BLaER1 treated with 17β-estradiol and CSF1 and Interleukin-3, amounts not matched to agents 10 nM and 100 nM (cell line): ENCODE data around the gene BRD3OS.
A peak's percentile ranks its signal among the peaks of the same experiment; 100 is the strongest.
"Not testable (repeated sequence)": the region's sequence is repeated elsewhere in the genome, so short reads cannot be mapped to it uniquely, and the experiment has no call there.

Experiments
- H3K27ac ChIP-seq, 11 experiments: shearing (Covaris generic); formaldehyde crosslinking; 2 replicates each; pipeline ENCODE4 v1.8.1; 2022
- H3K27me3 ChIP-seq, 11 experiments: shearing (Covaris generic); formaldehyde crosslinking; 2 replicates each; pipeline ENCODE4 v1.8.1; 2022
- H3K36me3 ChIP-seq, 11 experiments: shearing (Covaris generic); formaldehyde crosslinking; 2 replicates each; pipeline ENCODE4 v1.8.1; 2022
- H3K4me1 ChIP-seq, 10 experiments: shearing (Covaris generic); formaldehyde crosslinking; 2 replicates each; pipeline ENCODE4 v1.8.1; 2022
- H3K4me2 ChIP-seq, 11 experiments: shearing (Covaris generic); formaldehyde crosslinking; 2 replicates each; pipeline ENCODE4 v1.8.1; 2022
- H3K4me3 ChIP-seq, 10 experiments: shearing (Covaris generic); formaldehyde crosslinking; 2 replicates each; pipeline ENCODE4 v1.8.1; 2022
- H3K9ac ChIP-seq, 11 experiments: shearing (Covaris generic); formaldehyde crosslinking; 2 replicates each; pipeline ENCODE4 v1.8.1; 2022
- H3K9me3 ChIP-seq, 11 experiments: shearing (Covaris generic); formaldehyde crosslinking; replicated peaks in 1 of 11; 2 replicates each; pipeline ENCODE4 v1.8.1; 2022
- H4K20me1 ChIP-seq, 11 experiments: shearing (Covaris generic); formaldehyde crosslinking; 2 replicates each; pipeline ENCODE4 v1.8.1; 2022
- Cebpa-rat ChIP-seq, 11 experiments: shearing (Covaris generic); IDR thresholded peaks; 2 replicates each; pipeline ENCODE4 v1.8.1; 2022

Gene BRD3OS

DNA sequence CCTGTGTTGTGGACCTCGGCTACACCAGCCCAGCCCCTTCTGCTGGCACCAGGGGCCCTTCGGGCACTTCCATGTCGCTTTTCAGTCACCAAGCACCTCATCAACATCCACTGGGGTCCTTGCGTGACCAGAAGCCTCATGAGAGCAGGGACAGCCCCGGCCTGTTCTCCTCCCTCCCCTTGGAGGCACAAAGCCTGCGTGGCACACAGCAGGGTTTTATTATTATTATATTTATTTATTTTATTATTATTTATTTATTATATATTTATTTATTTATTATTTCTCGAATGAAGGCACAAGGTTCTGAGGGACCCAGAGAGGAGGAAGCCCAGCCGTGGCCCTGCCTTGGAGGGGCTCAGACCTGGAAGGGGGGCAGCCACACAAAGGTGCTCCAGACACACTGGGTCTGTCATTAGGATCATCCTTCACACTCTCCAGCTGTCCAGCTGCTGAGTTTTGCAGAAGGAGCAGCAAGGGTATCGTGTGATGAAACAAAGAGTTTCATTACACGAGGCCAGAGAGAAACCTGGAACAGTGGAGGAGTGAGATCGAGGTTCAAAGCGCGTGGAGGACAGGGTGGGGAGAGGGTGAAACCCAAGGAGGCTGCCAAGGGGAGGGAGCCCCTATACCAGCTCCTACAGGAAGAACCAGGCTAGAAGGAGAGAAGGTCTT lies 38.4 kb upstream of the BRD3OS start:
- Histone ChIP-seq H3K36me3 (no peaks in the 10 kb centered on the region), H3K4me1 (peaks cover 34 to 68% (median 50%) of the 10 kb centered on the region in 10 experiments), H3K9ac (0 out of 22 replicates have a peak overlapping the region, but pooled peaks of 1 of the 11 experiments have one; percentile 9), H3K4me3 (no peak overlapping the region), H3K27me3 (no peaks in the 10 kb centered on the region; a peak in 2 of 22 replicates), H4K20me1 (peaks cover 53 to 99% (median 92%) of the 10 kb centered on the region in 11 experiments; a peak in 21 of 22 replicates), H3K4me2 (no peak overlapping the region), H3K27ac (no peak overlapping the region), H3K9me3 (no peaks in the 10 kb centered on the region)
- no peak for TF ChIP-seq Cebpa-rat (IDR thresholded peaks at IDR 0.05)

GRCh38 chr9:133987446-133987788 lies 37.9 kb upstream of the BRD3OS start:
- H3K36me3 ChIP-seq: no peaks in the 10 kb centered on the region
- peaks cover 48 to 96% (median 90%) of the 10 kb centered on the region in 11 experiments; a peak in 21 of 22 replicates for H4K20me1 ChIP-seq
- H3K4me3 ChIP-seq: no peak overlapping the region
- H3K4me1 ChIP-seq: peaks cover 29 to 63% (median 45%) of the 10 kb centered on the region in 10 experiments
- no peaks in the 10 kb centered on the region; a peak in 2 of 22 replicates for H3K27me3 ChIP-seq
- H3K9me3 ChIP-seq: no peaks in the 10 kb centered on the region
- TF ChIP-seq Cebpa-rat (IDR thresholded peaks at IDR 0.05): no peak
- H3K9ac ChIP-seq: 0 out of 22 replicates have a peak overlapping the region, but pooled peaks of 1 of the 11 experiments have one; percentile 9
- no peak overlapping the region for H3K4me2 ChIP-seq
- no peak overlapping the region for H3K27ac ChIP-seq

- Histone ChIP-seq H3K27ac (no peak overlapping the region), H3K9me3 (no peaks in the 10 kb centered on the region), H3K36me3 (no peaks in the 10 kb centered on the region), H4K20me1 (peaks cover 43 to 89% (median 83%) of the 10 kb centered on the region in 11 experiments; a peak in 21 of 22 replicates), H3K4me3 (no peak overlapping the region), H3K9ac (no peak overlapping the region; a peak in 1 of 22 replicates), H3K27me3 (no peaks in the 10 kb centered on the region; a peak in 2 of 22 replicates), H3K4me1 (peaks cover 26 to 58% (median 40%) of the 10 kb centered on the region in 10 experiments), H3K4me2 (no peak overlapping the region)
- no peak for TF ChIP-seq Cebpa-rat (IDR thresholded peaks at IDR 0.05)
Observed at GRCh38 chr9:133987946-133988665, 37.2 kb upstream of the BRD3OS start.

DNA sequence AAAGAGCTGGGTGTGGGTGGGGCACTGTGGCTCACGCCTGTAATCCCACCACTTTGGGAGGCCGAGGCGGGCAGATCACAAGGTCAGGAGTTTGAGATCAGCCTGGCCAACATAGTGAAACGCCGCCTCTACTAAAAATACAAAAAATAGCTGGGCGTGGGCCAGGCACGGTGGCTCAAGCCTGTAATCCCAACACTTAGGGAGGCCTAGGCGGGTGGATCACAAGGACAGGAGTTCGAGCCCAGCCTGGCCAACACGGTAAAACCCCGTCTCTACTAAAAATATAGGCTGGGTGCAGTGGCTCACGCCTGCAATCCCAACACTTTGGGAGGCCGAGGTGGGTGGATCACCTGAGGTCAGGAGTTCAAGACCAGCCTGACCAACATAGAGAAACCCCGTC lies 36.5 kb upstream of the BRD3OS start:
- H3K4me2 ChIP-seq: peak overlapping the region in 1 of 11 experiments; percentile 100; a peak in 3 of 22 replicates
- H3K36me3 ChIP-seq, H3K27ac ChIP-seq, H3K4me3 ChIP-seq, H3K9me3 ChIP-seq, H3K9ac ChIP-seq, H3K27me3 ChIP-seq: not testable (repeated sequence)
- H3K4me1 ChIP-seq: peaks cover 32 to 61% (median 43%) of the 10 kb centered on the region in 10 experiments
- H4K20me1 ChIP-seq: peaks cover 40 to 88% (median 81%) of the 10 kb centered on the region in 11 experiments; a peak in 21 of 22 replicates

DNA sequence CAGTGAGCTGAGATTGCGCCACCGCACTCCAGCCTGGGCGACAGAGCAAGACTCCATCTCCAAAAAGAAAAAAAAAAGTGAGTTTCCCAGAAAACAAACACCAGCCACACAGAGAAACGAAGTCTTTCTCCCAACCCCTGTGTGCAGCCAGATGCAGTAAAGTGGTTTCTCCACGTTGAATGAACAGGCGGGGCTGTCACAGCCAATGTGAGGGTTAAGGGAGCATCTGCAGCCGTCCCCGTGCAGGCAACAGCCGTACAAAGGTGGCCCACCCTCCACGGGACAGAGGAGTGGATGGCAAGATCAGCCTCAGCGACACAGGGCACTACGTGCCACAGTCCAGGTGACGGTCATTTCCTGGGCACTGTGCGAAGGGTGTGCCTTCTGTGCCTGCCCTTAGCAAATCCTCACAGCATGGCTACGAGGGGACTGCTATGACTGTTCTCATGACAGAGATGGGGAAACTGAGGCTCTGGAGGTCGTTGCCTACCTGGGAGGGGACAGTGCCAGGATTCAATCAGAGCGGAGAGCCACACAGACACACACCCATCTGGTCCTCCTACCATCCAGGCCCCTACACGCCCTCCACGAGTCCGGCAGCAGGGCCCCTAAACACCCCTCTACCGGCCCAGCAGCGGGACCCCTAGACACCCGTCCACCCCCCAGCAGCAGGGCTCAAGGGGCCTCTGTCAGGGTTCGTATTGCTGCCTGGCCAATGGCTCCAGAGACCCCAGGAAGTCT lies 35.5 kb upstream of the BRD3OS start:
- Histone ChIP-seq H3K36me3 (no peaks in the 10 kb centered on the region), H3K27me3 (no peaks in the 10 kb centered on the region; a peak in 2 of 22 replicates), H3K4me1 (peaks cover 36 to 67% (median 54%) of the 10 kb centered on the region in 10 experiments), H3K9me3 (no peaks in the 10 kb centered on the region), H4K20me1 (peaks cover 40 to 86% (median 78%) of the 10 kb centered on the region in 11 experiments; a peak in 21 of 22 replicates), H3K27ac (0 out of 22 replicates have a peak overlapping the region, but pooled peaks of 2 of the 11 experiments have one; percentile 9 to 17), H3K9ac (peak overlapping the region; percentile 76 to 94 (median 87); a peak in 15 of 22 replicates), H3K4me3 (peak overlapping the region; percentile 65 to 94 (median 88); a peak in 16 of 20 replicates), H3K4me2 (peak overlapping the region; percentile 94 to 100 (median 99))
- TF ChIP-seq Cebpa-rat (IDR thresholded peaks at IDR 0.05): peak in 1 of 11 experiments; percentile 27; a peak in 1 of 22 replicates

DNA sequence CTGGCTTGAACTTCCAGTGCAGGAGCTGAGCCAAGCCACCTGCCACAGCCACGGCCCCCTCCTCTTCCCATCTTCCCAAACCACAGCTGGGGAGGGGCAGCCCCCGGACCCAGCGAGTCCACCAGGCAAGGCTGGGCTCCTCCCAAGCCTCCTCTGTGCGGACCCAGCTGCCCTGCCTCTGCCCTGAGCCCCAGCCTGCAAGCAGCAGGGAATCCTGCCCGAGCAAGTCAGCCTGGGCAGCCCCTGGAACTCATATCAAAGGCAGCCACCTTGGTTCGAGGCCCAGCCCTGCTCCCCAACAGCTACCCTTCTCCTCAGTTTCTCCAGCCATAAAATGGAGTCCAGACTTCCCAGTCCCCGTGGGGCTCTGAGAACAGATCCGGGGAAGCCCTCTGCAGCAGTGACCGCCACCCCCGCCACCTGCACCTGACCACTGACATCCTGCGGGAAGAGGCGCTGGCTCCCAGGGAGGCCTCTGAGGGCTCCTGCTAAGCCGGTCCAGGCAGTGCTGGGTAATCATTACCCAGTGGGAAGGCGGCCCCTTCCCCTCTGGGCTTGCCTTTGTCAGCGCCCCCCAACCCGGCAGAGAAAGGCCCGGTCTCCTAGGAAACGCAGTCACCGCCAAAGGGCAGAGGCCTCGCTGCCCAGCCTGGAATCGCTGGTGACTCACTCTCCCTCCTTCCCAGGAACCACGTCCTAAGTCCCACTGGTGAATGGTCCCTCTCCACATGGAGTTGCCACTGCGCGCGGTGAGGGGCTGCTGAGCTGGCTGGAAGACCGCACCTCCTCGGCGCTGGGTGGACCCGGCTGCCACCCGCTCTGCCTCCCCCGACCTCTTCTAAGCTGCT lies 34.7 kb upstream of the BRD3OS start:
- peak overlapping the region; percentile 65 to 94 (median 88) for H3K4me3 ChIP-seq
- no peak for TF ChIP-seq Cebpa-rat (IDR thresholded peaks at IDR 0.05)
- peak overlapping the region; percentile 76 to 94 (median 87) for H3K9ac ChIP-seq
- H3K4me1 ChIP-seq: peaks cover 36 to 67% (median 55%) of the 10 kb centered on the region in 10 experiments
- peaks cover 40 to 87% (median 73%) of the 10 kb centered on the region in 11 experiments; a peak in 21 of 22 replicates for H4K20me1 ChIP-seq
- peak overlapping the region in 8 of 11 experiments; percentile 8 to 90 (median 86); a peak in 9 of 22 replicates for H3K27ac ChIP-seq
- peak overlapping the region; percentile 94 to 100 (median 99) for H3K4me2 ChIP-seq
- no peaks in the 10 kb centered on the region; a peak in 2 of 22 replicates for H3K27me3 ChIP-seq
- no peaks in the 10 kb centered on the region for H3K36me3 ChIP-seq
- H3K9me3 ChIP-seq: no peaks in the 10 kb centered on the region

GRCh38 chr9:133991214-133991921 lies 33.9 kb upstream of the BRD3OS start:
- H3K36me3 ChIP-seq: no peaks in the 10 kb centered on the region
- H3K9ac ChIP-seq: peak overlapping the region; percentile 76 to 94 (median 87)
- H3K4me1 ChIP-seq: peaks cover 30 to 62% (median 49%) of the 10 kb centered on the region in 10 experiments
- H3K4me2 ChIP-seq: peak overlapping the region; percentile 94 to 100 (median 99)
- no peak for TF ChIP-seq Cebpa-rat (IDR thresholded peaks at IDR 0.05)
- no peaks in the 10 kb centered on the region for H3K9me3 ChIP-seq
- peak overlapping the region; percentile 65 to 94 (median 88) for H3K4me3 ChIP-seq
- H3K27me3 ChIP-seq: no peaks in the 10 kb centered on the region; a peak in 2 of 22 replicates
- peaks cover 36 to 79% (median 65%) of the 10 kb centered on the region in 11 experiments; a peak in 21 of 22 replicates for H4K20me1 ChIP-seq
- peak overlapping the region in 10 of 11 experiments; percentile 43 to 90 (median 87); a peak in 20 of 22 replicates for H3K27ac ChIP-seq
